DMS 273 (cell line): Measurements from ENCODE around the gene PLOD3.

ENCODE experiments used
- DNase-seq: peaks from one replicate; lab custom pipeline; 2025; ENCODE audit not compliant: unreplicated experiment; lab: John Stamatoyannopoulos, UW

The PLOD3 gene

DNA sequence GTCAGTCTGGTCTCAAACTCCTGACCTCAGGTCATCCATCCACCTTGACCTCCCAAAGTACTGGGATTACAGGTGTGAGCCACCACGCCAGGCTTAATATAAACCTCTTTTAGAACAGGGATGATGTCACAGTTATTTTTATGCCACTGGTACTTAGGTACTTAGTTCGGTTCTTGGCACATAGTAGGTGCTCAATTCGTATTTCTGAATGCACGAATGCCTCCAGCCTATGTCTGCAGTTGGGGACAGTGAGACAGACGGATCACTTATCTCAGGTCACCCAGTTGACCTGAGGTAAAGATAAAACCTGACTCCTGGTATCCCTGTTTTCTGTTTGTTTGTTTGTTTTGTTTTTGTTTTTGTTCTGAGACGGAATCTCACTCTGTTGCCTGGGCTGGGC lies 31.2 kb downstream of the PLOD3 start:
- no peak for DNase-seq

DNA sequence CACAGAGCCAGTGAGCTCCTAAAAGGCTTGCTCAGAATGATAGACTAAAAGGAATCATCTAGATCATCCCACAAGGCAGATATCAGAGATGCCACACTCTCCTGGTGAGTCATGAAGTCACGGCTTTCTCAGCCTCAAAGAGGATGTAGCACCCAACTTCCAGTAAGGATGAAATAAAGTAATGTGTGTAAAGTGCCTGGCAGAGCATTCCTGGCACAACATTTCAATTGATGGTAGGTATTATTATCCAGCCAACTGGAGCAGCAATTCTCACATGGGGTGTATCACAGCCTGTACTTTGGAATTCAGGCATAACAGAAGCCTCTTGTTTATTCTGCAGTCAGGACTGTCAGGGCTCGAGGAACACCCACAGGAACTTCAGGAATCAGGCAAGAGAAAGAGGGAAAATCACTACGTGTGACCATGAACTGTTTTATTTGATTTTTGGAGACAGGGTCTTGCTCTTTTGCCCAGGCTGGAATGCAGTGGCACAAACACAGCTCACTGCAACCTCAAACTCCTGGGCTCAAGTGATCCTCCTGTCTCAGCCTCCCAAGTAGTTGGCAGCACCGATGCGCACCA lies 32.0 kb downstream of the PLOD3 start:
- DNase-seq = no peak

DNA sequence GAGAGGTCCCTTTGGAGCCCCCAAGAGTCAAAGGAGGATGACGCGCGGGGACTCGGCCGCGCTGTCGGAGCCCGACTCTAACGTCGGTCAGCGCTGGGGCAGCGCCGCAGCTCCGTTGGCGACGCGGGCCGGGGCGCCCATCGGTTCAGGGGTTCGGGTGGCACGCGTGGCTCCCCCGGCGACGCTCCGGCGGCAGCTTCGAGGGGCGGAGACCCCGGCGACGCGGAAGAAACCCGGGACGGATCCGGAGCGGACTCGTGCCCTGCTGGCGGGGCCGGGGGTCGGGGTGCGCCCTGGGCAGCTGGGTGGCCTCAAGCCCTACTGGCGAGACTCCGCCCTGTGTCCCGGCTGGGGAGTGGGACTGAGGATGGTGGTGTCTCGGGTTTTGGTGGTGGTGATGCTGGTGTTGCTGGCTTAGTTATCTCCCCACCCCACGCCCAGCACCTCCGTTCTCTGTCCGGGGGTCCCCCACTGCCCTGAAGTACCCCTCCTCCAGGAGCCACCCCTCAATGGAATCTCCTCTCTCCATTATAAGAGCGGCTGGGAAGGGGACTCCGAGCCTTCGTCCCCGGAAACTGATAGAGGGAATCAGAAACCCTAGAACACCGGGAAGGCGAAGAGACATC lies 37.1 kb downstream of the PLOD3 start, which contains the start of gene NAT16:
TSS of gene NAT16 (minus strand) at position 164 of the 626 bp plus-strand sequence. CDS start 5,486 bp downstream, outside the sequence.
- no peak for DNase-seq

DNA sequence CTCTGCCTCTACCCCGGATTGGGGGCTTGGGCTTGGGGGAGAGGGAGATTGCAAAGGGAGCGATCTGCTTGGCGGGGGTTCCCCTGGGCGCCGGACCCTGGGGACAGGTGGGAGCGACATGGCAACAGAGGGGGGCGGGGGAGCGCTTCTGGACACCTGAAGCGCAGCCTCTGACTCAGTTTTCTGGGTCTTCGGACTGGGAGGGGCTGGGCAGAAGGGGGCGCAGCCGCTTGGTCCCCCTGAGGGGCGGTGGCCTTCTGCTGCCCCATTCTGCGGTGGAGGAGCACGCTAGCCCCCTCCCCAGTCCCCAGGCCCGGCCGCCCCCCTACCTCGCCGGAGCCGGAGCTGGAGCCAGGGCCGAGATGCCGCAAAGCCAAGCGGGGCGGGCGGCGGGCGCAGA lies 37.7 kb downstream of the PLOD3 start:
- no peak for DNase-seq

DNA sequence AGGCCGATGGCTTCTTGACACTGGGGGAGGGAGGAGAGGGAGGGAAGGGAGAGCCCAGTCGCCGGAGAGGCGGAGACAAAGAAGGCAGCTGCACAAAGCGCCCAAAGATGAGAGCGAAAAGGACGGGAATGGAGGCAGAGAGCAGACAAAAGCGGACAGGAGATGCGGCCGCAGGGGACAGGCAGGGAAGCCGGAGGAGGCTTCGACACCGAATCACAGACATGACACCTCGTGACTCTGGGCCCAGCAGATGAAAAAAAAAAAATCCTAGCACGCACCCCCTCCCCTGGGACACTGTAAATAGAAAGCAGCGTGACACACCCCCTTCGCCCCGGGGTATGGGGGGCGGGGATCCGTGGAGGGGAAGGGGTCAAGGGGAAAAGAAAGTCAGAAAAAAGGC lies 38.3 kb downstream of the PLOD3 start:
- DNase-seq = peak; percentile 58

DNA sequence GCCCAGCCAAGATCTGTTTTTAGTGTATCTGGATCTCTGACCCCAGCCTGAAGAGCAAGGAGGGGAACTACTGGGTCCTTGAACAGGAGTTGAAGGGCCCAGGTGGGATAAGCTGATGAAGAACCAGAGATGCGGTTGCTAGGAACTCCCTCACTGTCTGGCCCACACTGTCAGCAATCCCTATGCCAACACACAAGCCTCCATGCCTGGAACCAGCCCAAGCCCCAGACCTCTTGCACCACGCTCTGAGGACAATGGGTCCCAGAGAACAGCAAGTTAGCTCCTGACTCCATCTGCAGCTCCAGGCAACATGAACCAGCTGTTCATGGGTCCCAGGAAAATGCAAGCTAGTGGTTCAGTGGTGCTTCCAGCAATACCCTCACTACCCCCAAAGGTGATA lies 39.7 kb downstream of the PLOD3 start:
- DNase-seq = peak; percentile 52

DNA sequence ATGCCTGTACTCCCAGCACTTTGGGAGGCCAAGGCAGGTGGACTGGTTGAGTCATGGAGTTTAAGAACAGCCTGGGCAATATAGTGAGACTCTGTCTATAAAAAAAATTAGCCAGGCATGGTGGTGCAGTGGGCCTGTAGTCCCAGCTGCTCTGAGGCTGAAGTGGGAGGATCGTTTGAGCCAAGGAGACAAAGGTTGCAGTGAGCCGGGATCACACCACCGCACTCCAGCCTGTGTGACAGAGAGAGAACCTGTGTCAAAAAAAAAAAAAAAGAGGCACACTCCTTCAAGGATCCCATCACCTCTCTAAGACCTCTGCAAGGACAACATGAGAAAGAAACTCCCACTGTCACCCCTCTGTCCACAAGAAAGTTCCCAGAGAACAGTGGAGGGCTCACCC lies 41.7 kb downstream of the PLOD3 start:
- DNase-seq = no peak

DNA sequence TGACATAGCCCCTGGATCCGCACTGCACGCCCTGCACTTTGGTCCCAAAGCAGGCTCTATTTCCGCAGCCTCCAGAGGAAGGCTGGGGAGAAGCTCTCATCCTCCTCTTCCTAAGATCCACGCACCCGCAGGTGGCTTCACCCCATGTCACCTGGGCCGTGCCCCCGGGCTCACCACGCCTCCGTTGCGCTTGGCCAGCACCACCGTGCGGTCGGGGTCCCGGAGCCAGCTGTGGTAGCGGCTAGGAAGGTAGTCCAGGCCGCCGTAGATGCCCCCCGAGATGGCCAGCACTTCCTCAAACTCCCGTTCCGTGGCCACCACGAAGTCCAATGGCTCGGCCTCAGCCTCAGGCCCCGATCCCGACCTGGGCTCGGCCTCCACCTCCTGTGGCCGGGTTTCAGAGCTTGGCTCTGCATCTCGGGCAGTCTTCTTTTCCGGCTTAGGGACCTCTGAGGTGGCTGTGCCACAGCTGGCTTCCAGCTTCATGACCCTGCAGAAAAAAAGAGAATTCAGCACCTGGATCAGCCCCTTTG lies 43.0 kb downstream of the PLOD3 start:
- no peak for DNase-seq

DNA sequence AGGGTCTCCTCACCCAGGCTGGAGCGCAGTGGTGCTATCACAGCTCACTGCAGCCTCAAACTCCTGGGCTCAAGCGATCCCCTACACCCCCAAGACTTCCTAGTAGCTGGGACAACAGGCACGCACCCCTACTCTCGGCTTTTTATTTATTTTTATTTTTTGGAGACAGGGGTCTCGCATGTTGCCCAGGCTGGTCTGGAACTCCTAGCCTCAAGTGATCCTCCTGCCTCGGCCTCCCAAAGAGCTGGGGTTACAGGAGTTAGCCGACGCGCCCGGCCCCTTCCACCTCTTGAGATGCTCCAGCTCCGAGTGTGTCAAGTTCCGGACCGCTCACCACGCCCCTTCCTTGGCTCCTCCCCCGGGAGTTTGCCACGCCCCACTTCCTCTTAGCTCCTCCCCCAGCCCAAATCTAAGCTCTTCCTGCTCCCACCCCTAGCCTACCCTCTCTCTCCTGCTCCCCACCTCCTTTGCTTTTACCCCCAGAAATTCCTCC lies 43.6 kb downstream of the PLOD3 start:
- peak; percentile 78 for DNase-seq

DNA sequence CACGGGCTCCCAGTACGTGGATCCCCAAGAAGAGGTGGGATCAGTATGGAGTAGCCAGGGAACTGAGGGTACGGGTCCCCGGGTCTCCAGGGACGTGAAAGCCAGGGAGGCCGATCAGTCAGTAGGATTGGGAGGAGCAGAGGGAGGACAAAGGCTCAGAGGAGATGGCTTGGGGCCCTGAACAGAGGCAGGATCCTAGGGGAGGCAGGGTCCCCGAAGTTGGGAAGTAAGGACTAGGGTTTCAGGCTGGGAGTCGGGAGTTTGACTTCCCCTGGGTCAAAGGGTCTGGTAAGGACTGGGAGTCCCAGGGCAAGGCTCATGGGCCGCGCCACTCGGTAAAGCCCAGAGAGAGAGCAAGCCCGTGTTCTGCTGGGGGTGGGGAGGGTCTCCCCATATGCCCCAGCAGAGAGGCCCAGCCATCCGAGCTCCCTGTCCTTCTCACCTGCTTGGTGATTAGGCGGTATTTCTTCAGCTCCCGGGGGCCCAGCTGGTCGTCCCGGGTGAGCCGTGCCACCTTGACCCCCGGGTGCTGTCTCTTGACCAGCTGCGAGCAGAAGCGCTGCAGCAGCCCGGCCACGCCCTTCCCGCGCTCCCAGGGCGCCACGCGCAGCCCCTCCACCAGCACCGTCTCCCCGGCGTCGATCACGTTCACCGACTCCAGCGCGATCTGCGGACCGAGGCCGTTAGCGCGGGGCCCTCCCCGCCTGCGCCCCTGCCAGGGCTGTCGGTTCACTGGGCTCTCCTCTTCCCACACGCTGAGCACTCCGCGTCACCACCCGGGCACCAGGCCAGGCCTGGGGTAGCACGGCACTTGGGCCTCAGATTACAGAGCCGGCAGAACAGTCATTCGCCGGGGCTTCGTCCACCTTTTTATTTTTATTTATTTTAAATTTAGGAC lies 44.3 kb downstream of the PLOD3 start:
- DNase-seq = peak; percentile 94

DNA sequence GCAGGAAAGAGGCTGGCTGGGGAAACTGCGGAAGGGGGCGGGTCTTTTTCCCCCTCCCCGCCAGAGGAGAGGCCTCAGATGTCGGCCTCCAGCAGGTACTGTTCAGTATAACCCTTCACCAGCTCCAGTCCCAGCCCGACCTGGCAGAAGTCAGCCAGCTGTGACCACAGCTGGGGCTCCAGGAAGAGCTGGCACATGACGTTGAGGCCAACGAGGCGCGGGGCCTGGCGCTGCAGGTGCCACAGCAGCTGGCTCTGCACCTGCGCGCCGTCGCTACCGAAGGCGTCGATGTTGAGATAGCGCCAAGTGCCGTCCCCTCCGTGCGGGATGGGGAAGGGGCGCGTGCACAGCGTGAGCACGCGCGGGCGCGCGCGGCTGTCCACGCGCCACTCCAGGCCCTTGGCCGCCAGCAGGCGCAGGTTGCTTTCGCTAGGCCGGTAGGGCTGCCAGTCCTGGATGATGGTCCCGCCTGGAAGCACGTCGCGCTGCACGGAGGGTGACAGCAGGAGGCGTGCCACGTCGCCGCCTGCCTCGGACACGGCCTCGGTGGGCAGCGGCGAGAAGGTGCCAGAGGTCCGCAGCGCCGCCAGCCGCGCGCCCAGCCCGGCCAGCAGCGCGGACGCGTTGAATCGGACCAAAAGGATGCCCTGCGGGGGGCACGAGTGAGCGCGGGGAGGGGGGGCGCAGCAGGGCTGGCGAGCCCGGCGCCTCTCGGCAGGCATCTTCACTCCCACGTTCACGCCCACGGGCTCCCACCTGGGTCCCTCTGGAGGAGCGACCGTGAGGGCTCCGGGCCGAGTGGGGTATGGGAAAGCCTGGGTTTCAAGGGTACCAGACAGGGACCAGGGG lies 45.2 kb downstream of the PLOD3 start:
- peak; percentile 73 for DNase-seq

DNA sequence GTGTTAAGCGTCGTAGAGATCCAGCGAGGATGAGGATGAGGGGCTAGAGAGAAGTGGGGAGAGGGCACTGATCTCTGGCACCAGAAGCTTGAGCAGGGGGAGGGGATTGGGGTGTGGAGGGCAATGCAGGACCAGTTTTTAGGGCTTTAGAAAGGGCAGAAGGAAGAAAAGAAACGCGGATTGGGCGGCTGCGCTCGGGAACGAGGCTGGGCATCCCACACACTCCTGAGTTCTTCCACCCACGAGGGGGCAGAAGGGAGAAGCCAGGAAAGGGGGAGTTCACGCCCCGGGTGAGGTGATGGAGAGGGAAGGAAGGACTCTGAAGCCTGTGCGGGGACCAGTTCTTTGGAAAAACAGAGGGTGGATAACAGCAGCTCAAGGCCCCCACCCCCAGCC lies 45.9 kb downstream of the PLOD3 start:
- no peak for DNase-seq

DNA sequence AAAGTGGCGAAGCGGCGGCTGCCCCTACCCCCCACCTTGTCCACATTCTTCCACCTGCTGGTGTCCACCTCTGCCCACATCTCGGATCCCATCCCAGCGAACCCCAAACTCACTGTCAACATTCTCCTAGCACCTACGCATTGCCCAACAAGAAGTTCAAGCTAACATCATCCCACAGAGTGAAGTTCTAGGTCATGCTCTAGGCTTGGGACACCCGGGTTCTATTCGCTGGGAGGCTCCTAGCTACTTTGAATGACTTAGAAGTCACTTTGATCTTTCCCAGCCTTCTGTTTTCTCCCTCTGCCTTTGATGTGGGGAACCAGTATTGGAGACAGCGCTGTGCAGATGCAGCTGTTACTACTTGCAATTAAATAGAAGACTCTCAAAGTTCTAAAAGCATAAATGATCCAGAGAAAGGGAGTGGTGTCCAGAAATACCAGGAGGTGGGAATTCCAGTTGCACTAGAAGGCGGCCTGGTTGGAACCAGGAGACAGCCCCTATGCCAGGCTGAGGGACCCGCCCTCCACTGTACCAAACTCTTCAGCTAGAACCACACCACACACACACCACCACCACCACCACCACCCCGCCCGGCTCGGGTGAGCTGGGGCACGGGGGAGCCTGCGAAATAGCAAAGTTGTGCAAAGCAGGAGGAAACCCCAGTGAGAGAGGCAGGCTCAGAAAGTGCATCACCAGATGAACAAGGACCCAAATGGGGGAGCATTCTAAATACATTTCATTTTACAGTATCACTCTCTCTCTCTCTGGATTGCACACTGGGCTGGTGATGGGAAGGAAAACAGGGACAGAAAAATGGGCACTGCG lies 46.6 kb downstream of the PLOD3 start:
- peak; percentile 47 for DNase-seq

DNA sequence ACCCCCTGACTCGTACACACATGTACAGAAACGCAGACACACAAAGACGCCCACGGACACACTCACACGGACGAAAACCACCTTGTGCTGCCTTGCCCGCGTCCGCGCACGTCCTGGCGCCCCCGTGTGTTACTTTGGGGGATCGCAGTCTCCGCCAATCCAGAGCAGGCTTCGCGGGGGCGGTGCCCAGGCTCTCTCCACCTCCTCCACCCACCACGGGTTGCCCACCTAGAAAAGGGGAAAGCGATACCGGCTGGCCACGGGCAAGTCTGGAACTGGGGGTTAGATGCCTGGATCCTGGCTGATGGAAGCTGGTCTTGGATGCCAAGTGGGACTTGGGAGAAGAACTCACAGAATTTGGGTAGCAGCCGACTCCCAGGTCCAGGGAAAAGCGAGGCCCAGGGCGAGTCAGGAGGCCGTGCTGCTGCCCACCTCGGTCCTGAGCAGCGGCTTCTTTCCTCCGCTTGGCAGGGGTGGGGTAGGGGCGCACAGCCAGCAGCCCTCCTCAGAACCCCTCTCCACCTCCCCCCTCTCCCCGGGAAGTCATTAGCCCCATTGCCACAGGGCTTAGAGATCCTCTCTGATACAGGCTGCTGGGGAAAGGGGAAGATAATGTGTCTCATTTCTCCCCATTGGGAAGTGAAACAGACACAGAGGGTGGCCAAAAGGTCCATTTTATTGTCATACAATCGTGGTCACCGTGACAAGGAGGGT lies 47.4 kb downstream of the PLOD3 start:
- DNase-seq = peak; percentile 88

DNA sequence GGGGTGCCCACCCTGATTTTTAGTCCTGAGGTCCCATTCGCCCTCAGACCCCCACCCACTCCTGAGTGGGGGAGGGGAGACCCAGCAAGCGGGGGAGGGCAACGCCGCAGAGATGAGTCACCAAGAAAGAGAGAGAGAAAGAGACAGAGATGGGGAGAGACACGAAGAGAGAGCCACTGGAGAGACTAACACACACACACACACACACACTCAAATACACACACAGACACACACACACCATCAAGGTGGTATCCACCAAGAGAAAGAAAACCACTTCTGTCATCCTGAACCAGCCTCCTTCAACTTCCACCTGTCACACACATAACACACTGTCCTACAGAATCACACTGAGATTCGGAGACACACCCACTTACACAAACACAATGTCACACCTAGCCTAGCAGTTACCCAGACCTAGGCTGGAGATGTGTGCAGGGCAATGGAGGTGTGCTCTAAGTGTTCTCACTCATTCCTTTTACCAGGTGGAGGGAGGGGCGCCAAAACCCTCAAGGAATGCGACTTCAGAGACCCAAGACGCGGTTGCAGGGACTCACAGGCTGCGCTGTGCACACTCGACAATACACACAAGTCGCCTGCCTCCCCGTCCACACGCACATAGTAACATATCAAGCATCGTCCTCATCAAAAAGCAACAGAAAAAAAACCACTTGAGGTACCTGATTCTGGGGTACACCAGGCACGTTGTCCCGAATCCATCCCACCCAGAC lies 48.1 kb downstream of the PLOD3 start:
- peak; percentile 63 for DNase-seq

DNA sequence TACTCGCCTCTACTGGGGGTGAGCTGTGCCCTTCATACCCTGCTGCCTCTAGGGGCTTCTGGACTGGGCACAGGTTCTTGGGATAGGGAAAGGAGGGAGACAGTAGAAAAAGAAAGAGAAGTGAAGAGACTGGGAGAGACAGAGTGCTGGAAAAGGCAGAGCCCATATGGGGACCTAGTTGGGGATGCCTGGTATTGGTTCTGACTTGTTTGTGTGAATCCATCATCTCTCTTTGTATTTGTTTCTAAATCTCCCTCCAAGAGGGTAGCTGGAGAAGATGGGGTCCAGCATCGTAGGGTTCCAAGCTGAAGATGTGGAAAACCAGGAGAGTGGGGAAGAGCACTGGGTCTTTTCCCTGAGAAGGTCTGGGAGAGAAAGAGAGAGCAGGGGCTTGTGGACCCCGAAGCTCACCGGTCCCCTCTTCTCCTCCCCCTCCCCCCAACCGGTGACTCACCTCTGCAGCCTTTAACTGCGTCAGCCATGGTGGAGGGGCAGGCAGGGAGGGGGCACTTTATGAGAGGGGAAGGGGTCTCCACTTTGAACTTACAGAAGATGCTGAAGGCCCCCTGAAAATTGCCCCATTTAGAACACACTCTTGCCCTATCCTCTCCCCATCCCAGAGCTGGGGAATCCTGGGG lies 48.9 kb downstream of the PLOD3 start:
- no peak for DNase-seq

DNA sequence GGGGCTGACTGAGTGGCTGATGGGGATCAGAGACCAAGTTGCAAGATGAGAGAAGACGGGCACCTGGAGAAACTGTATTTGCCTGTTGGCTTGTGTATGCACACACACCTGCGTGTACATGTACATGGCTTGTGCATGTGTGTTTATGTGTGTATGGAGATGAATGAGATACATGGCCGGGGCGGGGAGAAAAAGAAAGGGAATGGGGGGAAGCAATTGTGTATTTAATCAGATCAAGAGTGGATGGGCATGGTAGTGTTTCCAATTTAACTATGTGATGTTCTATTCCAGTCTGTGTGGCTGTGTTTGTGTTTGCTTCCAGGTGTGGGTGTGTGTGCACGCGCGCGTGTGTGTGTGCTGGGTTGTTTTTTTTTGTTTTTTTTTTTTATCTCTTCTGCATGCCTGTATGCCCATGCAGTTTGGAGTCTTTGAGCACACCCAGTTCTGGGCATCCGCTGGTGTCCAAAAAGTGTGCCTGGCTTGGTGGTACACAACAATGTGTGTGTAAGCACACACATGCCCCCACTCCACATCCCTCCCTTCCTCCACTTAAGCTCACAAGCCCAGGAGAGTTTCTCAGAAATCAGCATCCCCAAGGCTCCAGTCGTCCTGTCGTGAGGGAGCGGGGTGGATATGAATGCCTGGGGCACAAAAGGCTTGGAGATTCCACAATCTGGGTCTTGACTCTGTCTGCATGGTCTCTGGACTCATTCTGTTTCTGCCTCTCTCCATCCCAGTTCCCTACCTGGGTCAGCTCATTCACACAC lies 49.6 kb downstream of the PLOD3 start:
- DNase-seq = no peak
